Measurements from ENCODE around the gene ACBD3. TPM values are rescaled to one million over a fixed set of nuclear protein-coding genes. Genes with fewer than 3 reads are reported as not detected.

Gene ACBD3
- total RNA-seq (ENCODE audit: low replicate concordance): 72.0 and 91.7 TPM in 2 replicates

DNA sequence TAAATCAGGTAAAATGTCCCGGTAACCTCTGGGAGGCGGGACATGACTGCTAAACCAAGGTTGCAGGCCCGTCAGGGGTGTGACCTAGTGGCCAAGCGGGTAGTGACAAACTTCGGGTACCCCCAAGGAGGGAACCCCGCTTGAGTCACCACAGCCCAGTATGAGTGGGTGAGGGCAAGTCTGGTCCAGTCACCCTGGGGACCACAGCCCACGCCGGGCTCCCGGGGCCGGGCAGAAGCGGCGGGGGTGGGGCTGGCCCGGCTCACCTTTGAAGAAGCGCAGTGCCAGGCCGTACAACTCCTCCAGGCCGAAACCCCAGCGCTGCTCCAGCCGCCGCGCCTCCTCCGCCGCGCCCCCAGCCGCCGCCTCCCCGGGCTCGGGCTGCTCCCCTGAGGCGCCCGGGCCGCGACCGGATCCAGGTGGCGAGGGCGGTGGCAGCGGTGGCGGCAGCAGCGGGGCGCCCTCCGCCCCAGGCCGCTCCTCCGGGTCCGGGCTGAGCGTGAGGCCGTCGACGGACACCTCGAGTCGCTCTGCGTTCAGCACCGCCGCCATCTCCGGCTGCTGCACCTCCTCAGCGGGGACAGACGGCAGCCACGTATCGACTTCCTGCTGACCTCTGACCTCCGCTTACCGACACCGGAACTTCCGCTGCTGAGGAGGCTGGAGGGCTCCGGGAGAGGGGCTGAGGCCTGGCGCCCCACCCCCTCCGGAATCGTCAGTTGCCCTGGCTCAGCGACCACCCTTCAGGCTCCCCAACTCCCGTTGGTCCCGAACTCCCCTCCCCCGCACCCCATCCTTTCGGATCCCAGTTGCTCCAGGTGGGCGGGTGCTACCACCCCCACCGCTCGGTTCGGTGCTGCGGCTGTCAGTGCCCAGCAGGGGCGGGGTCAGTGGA, at the start of gene ACBD3:
Gene ACBD3, minus strand, starts transcription at position 618 of the 895 bp plus-strand sequence. Its CDS starts 66 bp downstream, at position 552.
- TF ChIP-seq, protein P1, sequence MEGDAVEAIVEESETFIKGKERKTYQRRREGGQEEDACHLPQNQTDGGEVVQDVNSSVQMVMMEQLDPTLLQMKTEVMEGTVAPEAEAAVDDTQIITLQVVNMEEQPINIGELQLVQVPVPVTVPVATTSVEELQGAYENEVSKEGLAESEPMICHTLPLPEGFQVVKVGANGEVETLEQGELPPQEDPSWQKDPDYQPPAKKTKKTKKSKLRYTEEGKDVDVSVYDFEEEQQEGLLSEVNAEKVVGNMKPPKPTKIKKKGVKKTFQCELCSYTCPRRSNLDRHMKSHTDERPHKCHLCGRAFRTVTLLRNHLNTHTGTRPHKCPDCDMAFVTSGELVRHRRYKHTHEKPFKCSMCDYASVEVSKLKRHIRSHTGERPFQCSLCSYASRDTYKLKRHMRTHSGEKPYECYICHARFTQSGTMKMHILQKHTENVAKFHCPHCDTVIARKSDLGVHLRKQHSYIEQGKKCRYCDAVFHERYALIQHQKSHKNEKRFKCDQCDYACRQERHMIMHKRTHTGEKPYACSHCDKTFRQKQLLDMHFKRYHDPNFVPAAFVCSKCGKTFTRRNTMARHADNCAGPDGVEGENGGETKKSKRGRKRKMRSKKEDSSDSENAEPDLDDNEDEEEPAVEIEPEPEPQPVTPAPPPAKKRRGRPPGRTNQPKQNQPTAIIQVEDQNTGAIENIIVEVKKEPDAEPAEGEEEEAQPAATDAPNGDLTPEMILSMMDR (IDR thresholded peaks at IDR 0.05; ENCODE audit: insufficient read depth, low read length): peak; percentile 28
- peak; percentile 80 for DNase-seq (ENCODE audit: low read depth)
- peak within 1 kb of the TSS; percentile 88 for H3K4me3 ChIP-seq (ENCODE audit: low read depth, low read length)

DNA sequence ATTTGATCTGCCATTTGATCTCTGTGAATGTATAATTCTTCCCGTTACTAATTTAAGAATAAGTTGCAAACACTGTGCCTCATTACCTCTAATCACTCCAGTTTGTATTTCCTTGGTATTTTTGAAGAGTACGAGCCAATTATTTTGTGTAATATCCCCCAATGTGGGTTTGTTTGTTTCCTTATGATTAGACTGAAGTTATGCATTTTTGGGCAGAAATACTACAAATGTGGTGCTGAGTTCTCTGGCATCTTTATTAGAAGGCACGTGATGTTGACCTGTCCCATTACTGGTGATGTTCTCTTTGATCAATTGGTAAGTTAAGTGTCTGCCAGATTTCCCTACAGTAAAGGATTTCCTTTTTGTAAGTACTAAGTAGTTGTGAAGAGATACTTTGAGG, 47.3 kb upstream of the ACBD3 start:
- no peak overlapping the region for H3K4me3 ChIP-seq (ENCODE audit: low read depth, low read length)
- DNase-seq (ENCODE audit: low read depth): no peak
- TF ChIP-seq, protein P1 (IDR thresholded peaks at IDR 0.05; ENCODE audit: insufficient read depth, low read length): no peak

DNA sequence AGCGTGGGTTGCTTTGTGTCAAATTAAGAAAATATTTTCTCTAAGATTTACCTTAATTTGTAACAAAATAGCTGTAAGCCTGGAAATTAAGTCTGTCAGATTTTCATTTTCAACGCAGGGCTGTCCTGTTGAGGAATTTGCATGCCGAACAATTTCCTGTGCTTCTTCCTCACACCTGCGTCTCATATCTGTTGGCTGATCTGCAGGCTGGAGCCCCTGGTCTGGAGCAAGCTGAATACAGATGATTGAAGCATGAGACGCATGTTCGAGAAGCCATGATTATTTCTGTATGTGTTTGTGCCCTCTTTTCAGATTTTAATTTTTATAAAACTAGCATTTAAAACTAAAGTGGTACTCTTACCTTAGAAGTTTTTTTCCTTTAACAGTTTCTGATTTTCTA, 46.8 kb upstream of the ACBD3 start:
- TF ChIP-seq, protein P1 (IDR thresholded peaks at IDR 0.05; ENCODE audit: insufficient read depth, low read length): no peak
- H3K4me3 ChIP-seq (ENCODE audit: low read depth, low read length): no peak overlapping the region
- DNase-seq (ENCODE audit: low read depth): no peak

DNA sequence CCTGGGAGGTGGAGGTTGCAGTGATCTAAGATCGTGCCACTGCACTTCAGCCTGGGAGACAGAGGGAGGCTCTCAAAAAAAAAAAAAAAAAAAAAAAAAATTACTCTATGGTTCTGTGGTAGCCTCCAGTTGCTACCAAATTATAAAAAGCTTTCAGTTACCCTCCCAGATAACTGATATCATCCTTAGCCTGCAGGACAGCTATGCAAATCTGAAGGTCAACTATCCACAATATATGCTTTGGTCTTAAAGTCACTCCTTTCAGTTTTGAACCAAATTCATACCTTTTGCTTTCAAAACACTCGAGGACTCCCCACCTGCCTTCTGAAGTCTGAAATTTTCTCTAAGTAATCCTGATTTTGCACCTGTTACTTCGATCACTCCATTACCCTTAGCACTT, 40.1 kb upstream of the ACBD3 start:
- DNase-seq (ENCODE audit: low read depth): no peak
- TF ChIP-seq, protein P1 (IDR thresholded peaks at IDR 0.05; ENCODE audit: insufficient read depth, low read length): no peak
- no peak overlapping the region for H3K4me3 ChIP-seq (ENCODE audit: low read depth, low read length)

DNA sequence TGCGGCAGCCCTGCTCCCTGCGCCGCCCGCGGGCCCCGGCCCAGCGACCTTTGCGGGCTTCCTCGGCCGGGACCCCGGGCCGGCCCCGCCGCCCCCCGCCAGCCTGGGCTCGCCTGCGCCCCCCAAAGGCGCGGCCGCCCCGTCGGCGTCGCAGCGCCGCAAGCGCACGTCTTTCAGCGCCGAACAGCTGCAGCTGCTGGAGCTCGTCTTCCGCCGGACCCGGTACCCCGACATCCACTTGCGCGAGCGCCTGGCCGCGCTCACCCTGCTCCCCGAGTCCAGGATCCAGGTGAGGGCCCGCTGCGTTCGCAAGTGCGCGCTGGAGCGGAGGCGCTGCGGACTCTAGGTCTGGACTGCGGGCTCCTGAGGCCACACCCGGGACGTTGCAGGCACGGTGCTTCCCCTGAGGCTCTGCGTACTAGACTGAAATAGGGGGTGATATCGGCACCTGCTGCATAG, 37.3 kb upstream of the ACBD3 start:
- no peak for DNase-seq (ENCODE audit: low read depth)
- TF ChIP-seq, protein P1 (IDR thresholded peaks at IDR 0.05; ENCODE audit: insufficient read depth, low read length): no peak
- H3K4me3 ChIP-seq (ENCODE audit: low read depth, low read length): peak overlapping the region; percentile 55

DNA sequence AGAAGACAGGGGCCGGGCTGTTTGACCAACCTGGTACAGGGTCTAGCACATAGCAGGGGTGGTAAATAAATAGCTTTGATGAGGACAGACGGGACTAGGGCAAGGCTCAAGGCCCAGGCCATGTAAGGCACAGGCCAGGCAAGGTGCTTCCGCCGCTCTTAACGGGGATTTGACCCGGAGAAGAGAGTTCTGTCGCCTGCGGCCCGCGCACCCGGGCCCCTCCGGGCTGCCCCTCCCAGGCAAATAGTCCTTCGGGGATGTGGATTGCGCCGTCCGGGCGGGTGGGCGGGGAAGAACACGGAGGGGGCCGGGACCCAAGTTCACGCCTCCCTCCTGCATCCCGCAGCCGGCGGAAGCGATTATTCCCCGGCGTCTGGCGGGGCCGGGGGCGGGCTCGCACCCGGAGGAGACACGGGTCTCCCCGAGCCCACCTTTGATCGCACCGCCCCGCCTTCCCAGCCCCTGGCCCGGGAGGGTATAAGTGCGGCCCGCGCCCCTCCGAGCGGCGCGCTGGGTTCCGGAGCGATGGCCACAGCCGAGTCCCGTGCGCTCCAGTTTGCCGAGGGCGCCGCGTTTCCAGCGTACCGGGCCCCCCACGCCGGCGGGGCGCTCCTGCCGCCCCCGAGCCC, 36.7 kb upstream of the ACBD3 start, which contains the start of gene MIXL1:
Gene MIXL1, plus strand, starts transcription at position 508 of the 629 bp plus-strand sequence. Its CDS starts 18 bp downstream, at position 526.
- TF ChIP-seq, protein P1 (IDR thresholded peaks at IDR 0.05; ENCODE audit: insufficient read depth, low read length): no peak
- H3K4me3 ChIP-seq (ENCODE audit: low read depth, low read length): peak within 1 kb of the TSS; percentile 55
- DNase-seq (ENCODE audit: low read depth): no peak
